Measurements from ENCODE around the gene HDLBP. TPM values are rescaled to one million over a fixed set of nuclear protein-coding genes. Genes with fewer than 3 reads are reported as not detected.

HDLBP gene
- total and polyA plus RNA-seq, 2 experiments from 2014 or later: 389 to 437 TPM

DNA sequence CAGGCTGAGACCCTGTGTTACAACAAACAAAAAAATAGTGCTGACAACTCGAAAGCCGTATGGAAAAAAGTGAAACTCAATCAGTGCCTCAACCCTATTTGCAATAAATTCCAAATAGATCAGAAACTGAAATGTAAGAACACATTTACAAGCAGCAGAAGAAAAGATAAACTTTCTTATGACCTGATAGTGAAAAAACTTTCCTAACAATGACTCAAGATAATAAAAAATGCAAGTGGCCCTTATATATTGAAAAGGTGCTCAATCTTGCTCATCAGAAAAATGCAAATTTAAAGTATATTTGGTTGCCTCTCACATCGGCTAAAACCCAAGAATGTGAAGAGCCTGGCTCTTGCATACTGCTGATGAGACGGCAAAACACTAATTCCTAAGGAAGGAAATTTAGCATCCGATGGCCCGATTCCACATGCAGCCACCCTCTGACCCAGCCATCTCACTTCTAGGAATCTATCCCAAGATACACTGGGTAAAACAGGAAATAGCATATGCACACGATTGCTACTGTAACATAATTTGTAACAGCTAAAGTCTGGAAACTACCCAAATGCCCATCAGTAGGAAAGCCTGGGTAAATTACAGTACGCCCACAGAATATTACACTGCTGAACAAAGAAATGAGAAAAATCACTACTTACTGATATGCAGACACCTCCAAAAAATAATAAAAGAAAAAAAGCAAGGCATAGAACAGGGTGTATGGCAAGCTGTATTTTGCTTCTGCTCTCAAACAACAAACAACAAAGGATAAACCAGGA, 56.8 kb downstream of the HDLBP start:
- Histone ChIP-seq H3K4me3 (no peak overlapping the region), H3K9me3 (ENCODE audit: low read depth) (no peaks in the 10 kb centered on the region), H3K27me3 (no peaks in the 10 kb centered on the region), H2AFZ (no peak overlapping the region), H3K4me1 (ENCODE audit: insufficient read depth) (no peaks in the 10 kb centered on the region), H3K9me2 (replicated peaks; ENCODE audit: insufficient read depth) (no peaks in the 10 kb centered on the region), H3K4me2 (no peak overlapping the region), H3K27ac (no peak overlapping the region), H3K79me2 (peaks cover 82% of the 10 kb centered on the region), H4K20me1 (ENCODE audit: insufficient read depth, poor library complexity, severe bottlenecking) (peaks cover 70% of the 10 kb centered on the region), H3K36me3 (replicated peaks; ENCODE audit: insufficient read depth, low read depth) (peaks cover 10% of the 10 kb centered on the region)
- no peak for DNase-seq (ENCODE audit: low spot score)
- TF ChIP-seq EZH2 (IDR thresholded peaks at IDR 0.05; ENCODE audit: borderline replicate concordance) (no peak), EZH2phosphoT487 (IDR thresholded peaks at IDR 0.05; ENCODE audit: low read depth, severe bottlenecking, unreplicated experiment) (no peak)
- TF ChIP-seq, protein P1, sequence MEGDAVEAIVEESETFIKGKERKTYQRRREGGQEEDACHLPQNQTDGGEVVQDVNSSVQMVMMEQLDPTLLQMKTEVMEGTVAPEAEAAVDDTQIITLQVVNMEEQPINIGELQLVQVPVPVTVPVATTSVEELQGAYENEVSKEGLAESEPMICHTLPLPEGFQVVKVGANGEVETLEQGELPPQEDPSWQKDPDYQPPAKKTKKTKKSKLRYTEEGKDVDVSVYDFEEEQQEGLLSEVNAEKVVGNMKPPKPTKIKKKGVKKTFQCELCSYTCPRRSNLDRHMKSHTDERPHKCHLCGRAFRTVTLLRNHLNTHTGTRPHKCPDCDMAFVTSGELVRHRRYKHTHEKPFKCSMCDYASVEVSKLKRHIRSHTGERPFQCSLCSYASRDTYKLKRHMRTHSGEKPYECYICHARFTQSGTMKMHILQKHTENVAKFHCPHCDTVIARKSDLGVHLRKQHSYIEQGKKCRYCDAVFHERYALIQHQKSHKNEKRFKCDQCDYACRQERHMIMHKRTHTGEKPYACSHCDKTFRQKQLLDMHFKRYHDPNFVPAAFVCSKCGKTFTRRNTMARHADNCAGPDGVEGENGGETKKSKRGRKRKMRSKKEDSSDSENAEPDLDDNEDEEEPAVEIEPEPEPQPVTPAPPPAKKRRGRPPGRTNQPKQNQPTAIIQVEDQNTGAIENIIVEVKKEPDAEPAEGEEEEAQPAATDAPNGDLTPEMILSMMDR (IDR thresholded peaks at IDR 0.05; ENCODE audit: poor library complexity): no peak
- 80% methylated on average over 8 of the region's 8 CpGs for WGBS (ENCODE audit: low lambda C conversion rate, missing lambda C conversion rate)

DNA sequence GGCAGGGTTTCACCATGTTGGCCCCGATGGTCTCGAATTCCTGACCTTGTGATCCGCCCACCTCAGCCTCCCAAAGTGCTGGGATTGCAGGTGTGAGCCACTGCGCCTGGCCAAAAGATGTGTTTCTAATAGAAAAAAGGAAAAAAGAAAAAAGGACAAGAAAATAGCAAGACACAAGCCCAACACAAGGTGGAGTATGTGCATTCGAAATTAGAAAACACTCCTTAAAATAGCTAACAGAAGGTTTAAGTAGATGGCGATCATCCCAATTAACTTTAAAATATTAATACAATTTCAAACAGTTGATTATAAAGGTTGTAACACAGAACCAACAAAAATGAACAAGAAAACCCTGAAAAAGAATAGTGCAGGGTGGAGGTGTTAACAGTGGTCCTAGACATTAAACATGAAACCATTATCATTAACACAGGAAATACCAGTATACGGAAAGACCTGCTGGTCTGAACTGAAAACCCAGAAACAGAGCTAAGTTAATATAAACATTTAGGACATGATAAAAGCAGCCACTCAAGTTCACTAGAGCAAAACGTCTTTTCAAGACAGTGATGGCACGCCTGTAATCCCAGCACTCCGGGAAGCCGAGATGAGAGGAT, 57.9 kb downstream of the HDLBP start:
- no peaks in the 10 kb centered on the region for H3K4me1 ChIP-seq (ENCODE audit: insufficient read depth)
- no peaks in the 10 kb centered on the region for H3K9me3 ChIP-seq (ENCODE audit: low read depth)
- H3K4me3 ChIP-seq: no peak overlapping the region
- no peak for DNase-seq (ENCODE audit: low spot score)
- 78% methylated on average over 11 of the region's 11 CpGs for WGBS (ENCODE audit: low lambda C conversion rate, missing lambda C conversion rate)
- peaks cover 71% of the 10 kb centered on the region for H3K79me2 ChIP-seq
- H3K36me3 ChIP-seq (replicated peaks; ENCODE audit: insufficient read depth, low read depth): peaks cover 10% of the 10 kb centered on the region
- H4K20me1 ChIP-seq (ENCODE audit: insufficient read depth, poor library complexity, severe bottlenecking): peaks cover 64% of the 10 kb centered on the region
- H3K27me3 ChIP-seq: no peaks in the 10 kb centered on the region
- no peak overlapping the region for H3K4me2 ChIP-seq
- H3K9me2 ChIP-seq (replicated peaks; ENCODE audit: insufficient read depth): no peaks in the 10 kb centered on the region
- no peak overlapping the region for H3K27ac ChIP-seq
- no peak overlapping the region for H2AFZ ChIP-seq
- TF ChIP-seq EZH2phosphoT487 (IDR thresholded peaks at IDR 0.05; ENCODE audit: low read depth, severe bottlenecking, unreplicated experiment): no peak
- TF ChIP-seq, protein P1 (IDR thresholded peaks at IDR 0.05; ENCODE audit: poor library complexity): peak; percentile 22

DNA sequence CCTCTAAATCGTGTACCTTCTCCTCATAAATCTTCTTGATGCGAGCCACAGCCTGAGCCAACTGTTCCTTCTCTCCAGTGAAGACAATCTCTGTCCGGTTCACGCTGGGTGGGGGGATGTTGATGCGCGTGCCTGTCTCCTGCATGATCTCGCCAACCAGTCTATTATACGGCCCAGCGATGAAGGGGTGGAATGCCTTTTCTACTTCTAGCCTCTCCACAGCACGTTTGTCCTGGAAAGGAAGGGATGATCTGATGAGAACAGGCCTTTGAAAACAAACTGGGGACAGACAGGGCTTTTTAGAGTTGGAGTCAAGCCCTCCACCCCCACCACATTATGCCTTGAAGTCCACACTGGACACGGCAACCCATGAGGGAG, 59.3 kb downstream of the HDLBP start:
- no peaks in the 10 kb centered on the region for H3K36me3 ChIP-seq (replicated peaks; ENCODE audit: insufficient read depth, low read depth)
- H3K27ac ChIP-seq: no peak overlapping the region
- 95% methylated on average over 11 of the region's 11 CpGs for WGBS (ENCODE audit: low lambda C conversion rate, missing lambda C conversion rate)
- H3K4me2 ChIP-seq: no peak overlapping the region
- H3K9me3 ChIP-seq (ENCODE audit: low read depth): no peaks in the 10 kb centered on the region
- H3K4me3 ChIP-seq: no peak overlapping the region
- H3K4me1 ChIP-seq (ENCODE audit: insufficient read depth): no peaks in the 10 kb centered on the region
- no peaks in the 10 kb centered on the region for H3K9me2 ChIP-seq (replicated peaks; ENCODE audit: insufficient read depth)
- H3K27me3 ChIP-seq: no peaks in the 10 kb centered on the region
- no peak for DNase-seq (ENCODE audit: low spot score)
- TF ChIP-seq EZH2phosphoT487 (IDR thresholded peaks at IDR 0.05; ENCODE audit: low read depth, severe bottlenecking, unreplicated experiment): no peak
- no peak for TF ChIP-seq EZH2 (IDR thresholded peaks at IDR 0.05; ENCODE audit: borderline replicate concordance)
- TF ChIP-seq, protein P1 (IDR thresholded peaks at IDR 0.05; ENCODE audit: poor library complexity): no peak
- peaks cover 62% of the 10 kb centered on the region for H3K79me2 ChIP-seq
- H4K20me1 ChIP-seq (ENCODE audit: insufficient read depth, poor library complexity, severe bottlenecking): peaks cover 66% of the 10 kb centered on the region
- H2AFZ ChIP-seq: no peak overlapping the region
